ENCODE results near the gene ST7.

DNA sequence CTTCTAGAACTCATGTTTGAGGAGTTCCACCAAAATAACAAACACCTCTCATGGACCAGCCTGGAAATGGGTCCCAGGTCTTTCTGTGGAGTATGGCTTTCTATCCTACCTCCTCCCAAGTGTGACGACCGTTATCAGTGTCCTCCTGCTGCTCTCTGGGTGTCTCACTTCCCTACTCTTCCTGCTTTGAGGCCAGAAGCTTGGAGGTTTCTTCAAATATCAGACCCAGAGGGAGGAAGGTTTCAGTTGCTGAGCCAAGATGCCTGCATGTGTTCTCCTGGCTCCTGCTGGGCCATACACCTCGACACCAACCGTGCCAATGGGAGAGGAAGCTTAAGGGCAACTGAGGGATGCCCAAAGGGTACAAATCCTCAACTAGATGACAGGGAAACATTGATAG, 255.0 kb downstream of the ST7 start:
- TF ChIP-seq SUZ12 (IDR thresholded peaks at IDR 0.05; ENCODE audit: extremely low read depth, insufficient read depth, insufficient read length) (no peak), ZNF274 (IDR thresholded peaks at IDR 0.05; ENCODE audit: low read depth, low read length) (no peak), YY1 (IDR thresholded peaks at IDR 0.05; ENCODE audit: insufficient read depth, insufficient read length) (no peak)
